ENCODE results near the gene MRPS12. TPM values are rescaled to one million over a fixed set of nuclear protein-coding genes. Genes with fewer than 3 reads are reported as not detected.

The MRPS12 gene
- total RNA-seq, 2 donors from 2014 or later: 16.6 to 16.8 TPM

DNA sequence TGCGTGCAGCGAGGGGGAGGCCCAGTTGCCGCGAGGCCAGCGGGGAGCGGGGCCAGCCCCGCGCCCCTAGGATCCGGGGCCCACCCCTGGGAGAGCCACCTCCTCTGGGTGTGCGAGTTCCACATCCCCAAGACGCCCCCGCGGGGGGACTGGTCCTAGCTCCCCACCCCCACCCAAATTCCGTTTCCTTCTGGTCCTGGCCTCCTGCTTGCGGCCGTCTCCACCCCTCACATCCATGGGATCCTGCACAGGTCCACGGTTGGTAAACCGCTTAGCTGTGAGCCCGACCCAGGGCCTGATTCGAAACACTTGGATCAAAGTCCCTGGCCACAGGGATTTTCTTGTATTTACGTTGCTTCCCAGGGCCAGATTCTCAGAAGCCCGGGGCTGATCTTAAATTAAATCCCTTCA lies 45.1 kb downstream of the MRPS12 start:
- intact Hi-C loops (cut with DNase I): no loop called here
- Histone ChIP-seq H3K9me3 (no peaks in the 10 kb centered on the region), H3K4me1 (peaks cover 40% of the 10 kb centered on the region), H3K27me3 (no peaks in the 10 kb centered on the region), H3K4me3 (peak overlapping the region in 1 of 2 donors; percentile 57), H3K36me3 (replicated peaks in 1 of 2; ENCODE audit: insufficient read depth in 1 of 2, low read depth in 2 of 2) (no peaks in the 10 kb centered on the region), H3K27ac (peak overlapping the region; percentile 72 to 90 (median 84))
- WGBS, 2 donors: 0 to 4% methylated on average over 9 to 17 of the region's 22 CpGs
- TF ChIP-seq, protein P1, sequence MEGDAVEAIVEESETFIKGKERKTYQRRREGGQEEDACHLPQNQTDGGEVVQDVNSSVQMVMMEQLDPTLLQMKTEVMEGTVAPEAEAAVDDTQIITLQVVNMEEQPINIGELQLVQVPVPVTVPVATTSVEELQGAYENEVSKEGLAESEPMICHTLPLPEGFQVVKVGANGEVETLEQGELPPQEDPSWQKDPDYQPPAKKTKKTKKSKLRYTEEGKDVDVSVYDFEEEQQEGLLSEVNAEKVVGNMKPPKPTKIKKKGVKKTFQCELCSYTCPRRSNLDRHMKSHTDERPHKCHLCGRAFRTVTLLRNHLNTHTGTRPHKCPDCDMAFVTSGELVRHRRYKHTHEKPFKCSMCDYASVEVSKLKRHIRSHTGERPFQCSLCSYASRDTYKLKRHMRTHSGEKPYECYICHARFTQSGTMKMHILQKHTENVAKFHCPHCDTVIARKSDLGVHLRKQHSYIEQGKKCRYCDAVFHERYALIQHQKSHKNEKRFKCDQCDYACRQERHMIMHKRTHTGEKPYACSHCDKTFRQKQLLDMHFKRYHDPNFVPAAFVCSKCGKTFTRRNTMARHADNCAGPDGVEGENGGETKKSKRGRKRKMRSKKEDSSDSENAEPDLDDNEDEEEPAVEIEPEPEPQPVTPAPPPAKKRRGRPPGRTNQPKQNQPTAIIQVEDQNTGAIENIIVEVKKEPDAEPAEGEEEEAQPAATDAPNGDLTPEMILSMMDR (IDR thresholded peaks at IDR 0.05): no peak
- no peak for TF ChIP-seq POLR2A (IDR thresholded peaks at IDR 0.05)
- peak; percentile 21 to 48 (median 38) for DNase-seq
- ATAC-seq: peak; percentile 36

DNA sequence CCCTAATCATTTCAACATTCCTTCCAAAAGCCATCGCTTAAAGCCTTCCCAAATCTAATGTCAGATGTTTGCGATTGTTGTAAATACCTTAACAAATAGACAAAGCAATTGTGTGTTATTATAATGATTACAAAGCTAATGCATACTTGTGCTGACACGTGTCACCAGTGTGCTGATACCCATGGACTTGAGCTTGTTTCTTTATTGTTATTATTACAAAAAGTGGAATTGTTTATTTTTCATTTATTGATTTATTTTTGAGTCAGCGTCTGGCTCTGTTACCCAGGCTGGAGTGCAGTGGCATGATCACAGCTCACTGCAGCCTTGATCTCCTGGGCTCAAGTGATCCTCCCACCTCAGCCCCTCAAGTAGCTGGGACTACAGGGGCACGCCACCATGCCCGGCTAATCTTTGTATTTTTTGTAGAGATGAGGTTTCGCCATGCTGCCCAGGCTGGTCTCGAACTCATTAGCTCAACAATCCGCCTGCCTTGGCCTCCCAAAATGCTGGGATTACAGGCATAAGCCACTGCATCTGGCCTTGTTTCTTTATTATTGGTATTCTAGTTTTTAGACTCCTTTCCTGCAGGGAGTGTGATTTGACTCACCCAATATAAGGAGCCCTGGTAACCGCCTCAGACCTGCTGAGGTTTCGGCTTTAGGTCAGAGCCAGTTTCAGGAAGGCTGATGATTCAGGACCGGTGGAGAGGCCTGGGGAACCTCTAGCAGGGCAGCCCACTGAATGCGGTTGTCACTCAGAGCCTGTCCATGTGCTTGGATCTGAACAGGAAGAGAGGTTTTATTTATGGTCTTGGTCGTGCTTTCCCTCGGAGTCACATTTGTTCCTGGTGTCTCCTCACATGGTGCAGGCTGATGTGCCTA lies 46.9 kb downstream of the MRPS12 start:
- Histone ChIP-seq H3K4me3 (no peak overlapping the region), H3K27me3 (no peaks in the 10 kb centered on the region), H3K36me3 (replicated peaks in 1 of 2; ENCODE audit: insufficient read depth in 1 of 2, low read depth in 2 of 2) (no peaks in the 10 kb centered on the region), H3K27ac (peak overlapping the region in 1 of 4 donors; percentile 20), H3K9me3 (no peaks in the 10 kb centered on the region), H3K4me1 (peaks cover 40% of the 10 kb centered on the region)
- DNase-seq: no peak
- intact Hi-C loops (cut with DNase I): no loop called here
- ATAC-seq: no peak
- WGBS, 2 donors: 62 to 70% methylated on average over 14 to 15 of the region's 15 CpGs
- TF ChIP-seq POLR2A (IDR thresholded peaks at IDR 0.05): no peak
- TF ChIP-seq, protein P1 (IDR thresholded peaks at IDR 0.05): no peak

DNA sequence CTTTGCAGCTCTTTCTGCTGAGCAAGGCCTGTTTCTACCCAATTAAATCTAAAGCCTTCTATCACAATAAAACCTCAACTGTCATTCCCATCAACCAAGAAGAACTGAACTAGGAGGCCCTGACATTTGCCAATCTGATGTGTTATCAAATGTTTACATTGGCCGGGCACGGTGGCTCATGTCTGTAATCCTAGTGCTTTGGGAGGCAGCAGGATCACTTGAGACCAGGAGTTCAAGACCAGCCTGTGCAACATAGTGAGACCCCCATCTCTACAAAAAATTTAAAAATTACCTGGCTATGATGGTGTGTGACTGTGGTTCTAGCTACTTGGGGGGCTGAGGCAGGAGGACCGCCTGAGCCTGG lies 47.6 kb downstream of the MRPS12 start:
- ATAC-seq (no peak), DNase-seq (no peak)
- Histone ChIP-seq H3K4me3 (no peak overlapping the region), H3K27me3 (no peaks in the 10 kb centered on the region), H3K27ac (no peak overlapping the region), H3K9me3 (no peaks in the 10 kb centered on the region), H3K36me3 (replicated peaks in 1 of 2; ENCODE audit: insufficient read depth in 1 of 2, low read depth in 2 of 2) (no peaks in the 10 kb centered on the region), H3K4me1 (peaks cover 40% of the 10 kb centered on the region)
- intact Hi-C loops (cut with DNase I): no loop called here
- WGBS, 2 donors: 46 to 52% methylated on average over 2 to 3 of the region's 3 CpGs
- TF ChIP-seq POLR2A (IDR thresholded peaks at IDR 0.05): no peak
- TF ChIP-seq, protein P1 (IDR thresholded peaks at IDR 0.05): no peak

DNA sequence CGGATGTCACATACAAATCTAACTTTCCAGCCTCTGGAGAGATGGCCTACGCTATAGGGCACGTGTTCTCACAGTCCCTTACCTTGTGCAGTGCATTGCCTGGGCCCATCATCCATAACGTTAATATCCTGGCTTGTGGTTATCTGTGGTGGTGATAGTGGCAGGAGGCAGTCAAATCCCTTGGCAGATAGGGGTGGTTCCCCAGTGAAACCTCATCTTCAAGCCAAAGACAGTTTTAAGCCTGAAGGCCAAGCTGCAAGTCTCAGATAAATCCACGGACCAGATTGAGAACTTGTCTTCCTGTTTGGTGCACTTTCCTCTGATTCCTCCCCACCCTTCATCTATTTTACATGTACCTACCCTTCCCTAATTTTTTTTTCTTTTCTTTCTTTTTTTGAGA lies 49.1 kb downstream of the MRPS12 start:
- DNase-seq (no peak), ATAC-seq (no peak)
- Histone ChIP-seq H3K4me3 (no peak overlapping the region), H3K36me3 (replicated peaks in 1 of 2; ENCODE audit: insufficient read depth in 1 of 2, low read depth in 2 of 2) (no peaks in the 10 kb centered on the region), H3K4me1 (peaks cover 32% of the 10 kb centered on the region), H3K27me3 (no peaks in the 10 kb centered on the region), H3K9me3 (no peaks in the 10 kb centered on the region), H3K27ac (no peak overlapping the region)
- WGBS, 2 donors: 75 to 87% methylated on average over 4 to 5 of the region's 5 CpGs
- intact Hi-C loops (cut with DNase I): no loop called here
- no peak for TF ChIP-seq POLR2A (IDR thresholded peaks at IDR 0.05)
- TF ChIP-seq, protein P1 (IDR thresholded peaks at IDR 0.05): no peak
